HepG2 (cell line): ENCODE results near the gene NUBPL. TPM values are rescaled to one million over a fixed set of nuclear protein-coding genes. Genes with fewer than 3 reads are reported as not detected.

ENCODE experiments used
- HMG20B ChIP-seq: conservative IDR thresholded peaks from 2 replicates; pipeline ENCODE4 v1.6.1; 2016; ENCODE audit warnings: missing genetic modification reagents, missing compliant biosample characterization
- MTERF4 ChIP-seq: sonication (generic); formaldehyde crosslinking; IDR thresholded peaks from 2 replicates; pipeline ENCODE4 v1.8.0; 2023; ENCODE audit warnings: mild to moderate bottlenecking, missing genetic modification reagents
- MTF2 ChIP-seq: sonication (generic); formaldehyde crosslinking; IDR thresholded peaks from 2 replicates; pipeline ENCODE4 v1.5.0; 2020; ENCODE audit warnings: missing genetic modification reagents, borderline replicate concordance
- SOX13 ChIP-seq, 3 experiments: fragments of 450-650 bp in 1 of 3; sonication (generic) in 1 of 3; formaldehyde crosslinking in 1 of 3; IDR thresholded peaks in 2 of 3; conservative IDR thresholded peaks in 1 of 3; 2 replicates each; pipeline versions ENCODE4 v1.5.0 to v1.6.1; 2016 to 2020; ENCODE audit warnings: antibody characterized with exemption in 1 of 3, mild to moderate bottlenecking in 1 of 3, missing compliant biosample characterization in 1 of 3, missing genetic modification reagents in 1 of 3, moderate library complexity in 1 of 3
- ZBTB20 ChIP-seq: sonication (generic); formaldehyde crosslinking; IDR thresholded peaks from 2 replicates; pipeline ENCODE4 v1.8.1; 2023; ENCODE audit warnings: missing genetic modification reagents, low read depth, mild to moderate bottlenecking, borderline replicate concordance
- ZBTB40 ChIP-seq, 2 experiments: fragments of 450-650 bp in 1 of 2; sonication (generic) in 1 of 2; formaldehyde crosslinking in 1 of 2; IDR thresholded peaks; 2 replicates each; pipeline versions ENCODE4 v1.6.1 to v1.8.0; 2016 to 2022; ENCODE audit warnings: antibody characterized with exemption in 1 of 2, mild to moderate bottlenecking in 1 of 2, missing genetic modification reagents in 1 of 2
- ZNF629 ChIP-seq: sonication (generic); formaldehyde crosslinking; conservative IDR thresholded peaks from 2 replicates; pipeline ENCODE4 v1.5.0; 2020; ENCODE audit warnings: missing genetic modification reagents
- ZNF713 ChIP-seq: sonication (generic); formaldehyde crosslinking; IDR thresholded peaks from 2 replicates; pipeline ENCODE4 v1.4.0; 2020; ENCODE audit warnings: mild to moderate bottlenecking, missing genetic modification reagents
- ZNF879 ChIP-seq: sonication (generic); formaldehyde crosslinking; IDR thresholded peaks from 2 replicates; pipeline ENCODE4 v1.8.1; 2023; ENCODE audit warnings: missing genetic modification reagents
- ZSCAN31 ChIP-seq: sonication (generic); formaldehyde crosslinking; IDR thresholded peaks from 2 replicates; pipeline ENCODE4 v1.5.0; 2020; ENCODE audit warnings: low read depth, mild to moderate bottlenecking, missing genetic modification reagents
- polyA plus RNA-seq, 8 experiments: library from polyadenylated mRNA; depleted of rRNA in 3 of 8; stranded (reverse) in 7 of 8; unstranded in 1 of 8; fragments of >200 nt; fragmentation: Illumina TruSeq in 4 of 8; extraction: Trizol in 4 of 8; gene quantifications; 2 replicates each; pipeline versions ENCODE4 v1.2.1 to v1.2.3, GENCODE V29; 2011 to 2016; ENCODE audit warnings: low read depth in 4 of 8, missing spikeins in 1 of 8, mixed read lengths in 1 of 8; ENCODE audit not compliant: insufficient read depth in 1 of 8
- total RNA-seq, 5 experiments: library from RNA; depleted of rRNA; stranded (reverse); fragments of >200 nt; fragmentation: Illumina TruSeq; extraction: Trizol; gene quantifications; 2 replicates each; pipeline ENCODE4 v1.2.3, GENCODE V29; 2016; ENCODE audit warnings: low read depth in 1 of 5
- TF ChIP-seq, protein P1 (sequence below): sonication (generic); formaldehyde crosslinking; IDR thresholded peaks from 2 replicates; pipeline ENCODE4 v1.4.0; 2020; ENCODE audit warnings: missing genetic modification reagents
- TF ChIP-seq, protein P2 (sequence below): sonication (generic); formaldehyde crosslinking; IDR thresholded peaks from 2 replicates; pipeline ENCODE4 v1.5.1; 2020; ENCODE audit warnings: mild to moderate bottlenecking, missing genetic modification reagents

Gene NUBPL
- total and polyA plus RNA-seq, 2 of the 13 experiments (the other 11 are each of a cell fraction or from before 2014, with no cell fraction given) = 21.3 to 44.1 TPM

DNA sequence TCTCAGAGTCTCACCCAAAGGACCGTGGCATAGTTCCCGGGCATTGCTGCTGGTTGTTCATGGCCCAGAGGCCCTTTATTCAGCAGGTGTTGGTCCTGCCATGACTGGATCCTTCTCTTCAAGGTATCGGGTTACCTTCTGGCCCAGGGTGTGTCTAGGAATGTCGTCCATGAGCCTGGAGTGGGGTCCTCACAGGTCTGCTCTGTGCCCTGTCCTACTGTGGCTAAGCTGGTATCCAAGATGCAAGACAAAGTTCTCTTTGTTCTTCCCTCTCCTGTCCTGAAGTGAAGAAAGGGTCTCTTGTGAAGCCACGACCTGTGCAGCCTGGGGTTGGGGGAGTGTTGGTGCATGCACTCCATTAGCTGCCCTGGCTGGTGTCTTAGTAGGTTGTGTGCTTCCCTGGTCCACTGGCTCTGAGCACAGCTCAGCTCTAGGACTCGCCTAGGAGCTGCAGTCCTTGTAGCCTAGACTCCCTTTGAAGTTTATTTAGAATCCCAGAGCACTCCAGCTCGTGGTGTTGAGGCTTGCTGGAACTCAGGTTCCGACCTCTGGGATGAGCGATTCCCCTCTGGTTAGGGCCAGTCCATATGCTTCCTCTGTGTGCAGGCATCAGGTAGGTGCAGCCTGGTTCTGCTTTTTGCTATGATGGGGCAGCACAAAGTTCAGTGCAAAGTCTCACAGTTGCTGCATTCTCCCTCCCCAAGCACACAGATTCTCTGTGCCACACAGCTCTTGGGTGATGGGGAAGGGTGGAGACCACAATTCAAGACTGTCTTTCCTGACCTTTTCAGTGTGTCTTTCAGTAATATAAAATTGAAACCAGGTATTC is 117.4 kb downstream of the NUBPL start (continued):
- TF ChIP-seq, protein P1, sequence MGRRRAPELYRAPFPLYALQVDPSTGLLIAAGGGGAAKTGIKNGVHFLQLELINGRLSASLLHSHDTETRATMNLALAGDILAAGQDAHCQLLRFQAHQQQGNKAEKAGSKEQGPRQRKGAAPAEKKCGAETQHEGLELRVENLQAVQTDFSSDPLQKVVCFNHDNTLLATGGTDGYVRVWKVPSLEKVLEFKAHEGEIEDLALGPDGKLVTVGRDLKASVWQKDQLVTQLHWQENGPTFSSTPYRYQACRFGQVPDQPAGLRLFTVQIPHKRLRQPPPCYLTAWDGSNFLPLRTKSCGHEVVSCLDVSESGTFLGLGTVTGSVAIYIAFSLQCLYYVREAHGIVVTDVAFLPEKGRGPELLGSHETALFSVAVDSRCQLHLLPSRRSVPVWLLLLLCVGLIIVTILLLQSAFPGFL (CRISPR knock-in tag) = no peak
- no peak for TF ChIP-seq ZNF713 (CRISPR knock-in tag)
- TF ChIP-seq, protein P2, sequence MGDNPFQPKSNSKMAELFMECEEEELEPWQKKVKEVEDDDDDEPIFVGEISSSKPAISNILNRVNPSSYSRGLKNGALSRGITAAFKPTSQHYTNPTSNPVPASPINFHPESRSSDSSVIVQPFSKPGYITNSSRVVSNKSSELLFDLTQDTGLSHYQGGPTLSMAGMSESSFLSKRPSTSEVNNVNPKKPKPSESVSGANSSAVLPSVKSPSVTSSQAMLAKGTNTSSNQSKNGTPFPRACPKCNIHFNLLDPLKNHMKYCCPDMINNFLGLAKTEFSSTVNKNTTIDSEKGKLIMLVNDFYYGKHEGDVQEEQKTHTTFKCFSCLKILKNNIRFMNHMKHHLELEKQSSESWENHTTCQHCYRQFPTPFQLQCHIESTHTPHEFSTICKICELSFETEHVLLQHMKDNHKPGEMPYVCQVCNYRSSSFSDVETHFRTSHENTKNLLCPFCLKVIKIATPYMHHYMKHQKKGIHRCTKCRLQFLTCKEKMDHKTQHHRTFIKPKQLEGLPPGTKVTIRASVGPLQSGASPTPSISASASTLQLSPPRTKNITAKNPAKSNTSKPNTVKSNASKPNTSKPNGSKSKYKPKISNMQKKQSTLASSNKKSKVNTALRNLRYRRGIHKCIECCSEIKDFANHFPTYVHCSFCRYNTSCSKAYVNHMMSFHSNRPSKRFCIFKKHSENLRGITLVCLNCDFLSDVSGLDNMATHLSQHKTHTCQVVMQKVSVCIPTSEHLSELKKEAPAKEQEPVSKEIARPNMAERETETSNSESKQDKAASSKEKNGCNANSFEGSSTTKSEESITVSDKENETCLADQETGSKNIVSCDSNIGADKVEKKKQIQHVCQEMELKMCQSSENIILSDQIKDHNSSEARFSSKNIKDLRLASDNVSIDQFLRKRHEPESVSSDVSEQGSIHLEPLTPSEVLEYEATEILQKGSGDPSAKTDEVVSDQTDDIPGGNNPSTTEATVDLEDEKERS (CRISPR knock-in tag) = no peak
- TF ChIP-seq ZSCAN31 (CRISPR knock-in tag) = no peak
- 0 out of 2 replicates have a peak, but pooled peaks have one; percentile 60 for TF ChIP-seq MTERF4 (CRISPR knock-in tag)
- no peak for TF ChIP-seq ZNF879 (CRISPR knock-in tag)
- no peak for TF ChIP-seq HMG20B (CRISPR knock-in tag)
- TF ChIP-seq MTF2 (CRISPR knock-in tag) = no peak
- TF ChIP-seq SOX13 (IDR thresholded peaks at IDR 0.05) = no peak
- no peak for TF ChIP-seq SOX13 (CRISPR knock-in tag; conservative IDR thresholded peaks at IDR 0.05 in 1 of 2, IDR thresholded peaks at IDR 0.05 in 1 of 2)
- no peak for TF ChIP-seq ZBTB20 (CRISPR knock-in tag)
- TF ChIP-seq ZBTB40 (IDR thresholded peaks at IDR 0.05) = no peak
- no peak for TF ChIP-seq ZBTB40 (CRISPR knock-in tag; IDR thresholded peaks at IDR 0.05)
- TF ChIP-seq ZNF629 (CRISPR knock-in tag) = no peak
